ENCODE results near the gene AGTR2.

- TF ChIP-seq CTCF (conservative IDR thresholded peaks at IDR 0.05; ENCODE audit: low read length) (no peak), EZH2phosphoT487 (IDR thresholded peaks at IDR 0.05; ENCODE audit: borderline replicate concordance) (no peak)
These were observed 2.4 kb downstream of the AGTR2 start for GRCh38 chrX:116172976-116173375.

Measured in Loucy (cell line).